Measurements from ENCODE around the gene WFDC1.

WFDC1 gene

GRCh38 chr16:84378099-84378498, 83.4 kb downstream of the WFDC1 start:
- DNase-seq (ENCODE audit: low read depth in 2 of 2): no peak

GRCh38 chr16:84378567-84378966, 83.9 kb downstream of the WFDC1 start:
- DNase-seq (ENCODE audit: low read depth in 2 of 2): no peak

GRCh38 chr16:84379008-84379708, 84.5 kb downstream of the WFDC1 start:
- no peak for DNase-seq (ENCODE audit: low read depth in 2 of 2)
